Measurements from ENCODE around the gene NIPAL1. TPM values are rescaled to one million over a fixed set of nuclear protein-coding genes. Genes with fewer than 3 reads are reported as not detected.

Gene NIPAL1
- total and polyA plus RNA-seq, 2 experiments from 2014 or later = 6.1 to 14.0 TPM

- no peaks in the 10 kb centered on the region for H3K27me3 ChIP-seq
- 94% methylated on average over 3 of the region's 3 CpGs for WGBS (ENCODE audit: low lambda C conversion rate, missing lambda C conversion rate)
- H2AFZ ChIP-seq = no peak overlapping the region
- H4K20me1 ChIP-seq (ENCODE audit: insufficient read depth, poor library complexity, severe bottlenecking) = no peaks in the 10 kb centered on the region
- H3K9me2 ChIP-seq (replicated peaks; ENCODE audit: insufficient read depth) = no peaks in the 10 kb centered on the region
- no peaks in the 10 kb centered on the region for H3K79me2 ChIP-seq
- DNase-seq (ENCODE audit: low spot score) = no peak
- H3K9me3 ChIP-seq (ENCODE audit: low read depth) = no peaks in the 10 kb centered on the region
- TF ChIP-seq EZH2 (IDR thresholded peaks at IDR 0.05; ENCODE audit: borderline replicate concordance) = no peak
- TF ChIP-seq EZH2phosphoT487 (IDR thresholded peaks at IDR 0.05; ENCODE audit: low read depth, severe bottlenecking, unreplicated experiment) = no peak
- no peak for TF ChIP-seq CTCF (IDR thresholded peaks at IDR 0.05; ENCODE audit: poor library complexity)
- H3K36me3 ChIP-seq (replicated peaks; ENCODE audit: insufficient read depth, low read depth) = no peaks in the 10 kb centered on the region
- H3K27ac ChIP-seq = no peak overlapping the region
- H3K4me1 ChIP-seq (ENCODE audit: insufficient read depth) = no peaks in the 10 kb centered on the region
- H3K4me3 ChIP-seq = no peak overlapping the region
- H3K4me2 ChIP-seq = no peak overlapping the region
Measured at GRCh38 chr4:48064349-48064748, 47.8 kb downstream of the NIPAL1 start.

GRCh38 chr4:48065587-48066052, 49.0 kb downstream of the NIPAL1 start:
- H4K20me1 ChIP-seq (ENCODE audit: insufficient read depth, poor library complexity, severe bottlenecking) = no peaks in the 10 kb centered on the region
- TF ChIP-seq CTCF (IDR thresholded peaks at IDR 0.05; ENCODE audit: poor library complexity) = no peak
- TF ChIP-seq EZH2phosphoT487 (IDR thresholded peaks at IDR 0.05; ENCODE audit: low read depth, severe bottlenecking, unreplicated experiment) = no peak
- no peak for TF ChIP-seq EZH2 (IDR thresholded peaks at IDR 0.05; ENCODE audit: borderline replicate concordance)
- no peaks in the 10 kb centered on the region for H3K79me2 ChIP-seq
- no peak overlapping the region for H2AFZ ChIP-seq
- no peak overlapping the region for H3K4me3 ChIP-seq
- no peak overlapping the region for H3K4me2 ChIP-seq
- DNase-seq (ENCODE audit: low spot score) = no peak
- no peaks in the 10 kb centered on the region for H3K9me2 ChIP-seq (replicated peaks; ENCODE audit: insufficient read depth)
- WGBS (ENCODE audit: low lambda C conversion rate, missing lambda C conversion rate) = 92% methylated on average over 1 of the region's 1 CpG
- no peaks in the 10 kb centered on the region for H3K4me1 ChIP-seq (ENCODE audit: insufficient read depth)
- H3K27ac ChIP-seq = no peak overlapping the region
- H3K36me3 ChIP-seq (replicated peaks; ENCODE audit: insufficient read depth, low read depth) = no peaks in the 10 kb centered on the region
- H3K27me3 ChIP-seq = no peaks in the 10 kb centered on the region
- no peaks in the 10 kb centered on the region for H3K9me3 ChIP-seq (ENCODE audit: low read depth)

GRCh38 chr4:48067536-48067935, 51.0 kb downstream of the NIPAL1 start:
- no peak overlapping the region for H2AFZ ChIP-seq
- no peak overlapping the region for H3K27ac ChIP-seq
- no peaks in the 10 kb centered on the region for H3K27me3 ChIP-seq
- H3K4me2 ChIP-seq = no peak overlapping the region
- H3K79me2 ChIP-seq = no peaks in the 10 kb centered on the region
- no peaks in the 10 kb centered on the region for H3K4me1 ChIP-seq (ENCODE audit: insufficient read depth)
- H4K20me1 ChIP-seq (ENCODE audit: insufficient read depth, poor library complexity, severe bottlenecking) = no peaks in the 10 kb centered on the region
- no peaks in the 10 kb centered on the region for H3K9me2 ChIP-seq (replicated peaks; ENCODE audit: insufficient read depth)
- H3K36me3 ChIP-seq (replicated peaks; ENCODE audit: insufficient read depth, low read depth) = no peaks in the 10 kb centered on the region
- no peaks in the 10 kb centered on the region for H3K9me3 ChIP-seq (ENCODE audit: low read depth)
- WGBS (ENCODE audit: low lambda C conversion rate, missing lambda C conversion rate) = 94% methylated on average over 9 of the region's 9 CpGs
- no peak overlapping the region for H3K4me3 ChIP-seq
- no peak for TF ChIP-seq EZH2phosphoT487 (IDR thresholded peaks at IDR 0.05; ENCODE audit: low read depth, severe bottlenecking, unreplicated experiment)
- TF ChIP-seq CTCF (IDR thresholded peaks at IDR 0.05; ENCODE audit: poor library complexity) = no peak
- TF ChIP-seq EZH2 (IDR thresholded peaks at IDR 0.05; ENCODE audit: borderline replicate concordance) = no peak
- no peak for DNase-seq (ENCODE audit: low spot score)

GRCh38 chr4:48068182-48068581, 51.6 kb downstream of the NIPAL1 start:
- Histone ChIP-seq H3K4me2 (no peak overlapping the region), H3K9me2 (replicated peaks; ENCODE audit: insufficient read depth) (no peaks in the 10 kb centered on the region), H2AFZ (no peak overlapping the region), H3K9me3 (ENCODE audit: low read depth) (no peaks in the 10 kb centered on the region), H3K27me3 (no peaks in the 10 kb centered on the region), H3K4me1 (ENCODE audit: insufficient read depth) (no peaks in the 10 kb centered on the region), H3K36me3 (replicated peaks; ENCODE audit: insufficient read depth, low read depth) (no peaks in the 10 kb centered on the region), H3K27ac (no peak overlapping the region), H3K4me3 (no peak overlapping the region), H4K20me1 (ENCODE audit: insufficient read depth, poor library complexity, severe bottlenecking) (no peaks in the 10 kb centered on the region), H3K79me2 (no peaks in the 10 kb centered on the region)
- no peak for TF ChIP-seq EZH2phosphoT487 (IDR thresholded peaks at IDR 0.05; ENCODE audit: low read depth, severe bottlenecking, unreplicated experiment)
- no peak for TF ChIP-seq EZH2 (IDR thresholded peaks at IDR 0.05; ENCODE audit: borderline replicate concordance)
- no peak for TF ChIP-seq CTCF (IDR thresholded peaks at IDR 0.05; ENCODE audit: poor library complexity)
- 90% methylated on average over 2 of the region's 2 CpGs for WGBS (ENCODE audit: low lambda C conversion rate, missing lambda C conversion rate)
- no peak for DNase-seq (ENCODE audit: low spot score)

Data from hepatocyte (in vitro differentiated cells).